ENCODE results near the gene RAD54L2.
A peak's percentile ranks its signal among the peaks of the same experiment; 100 is the strongest.
"Not testable (repeated sequence)": the region's sequence is repeated elsewhere in the genome, so short reads cannot be mapped to it uniquely, and the experiment has no call there.

The RAD54L2 gene

GRCh38 chr3:51538459-51539290 is at the start of gene RAD54L2:
RAD54L2 (plus strand) TSS chr3:51538719; CDS start chr3:51590421, 51,702 bp downstream.
- peak; percentile 62 to 74 (median 67) for DNase-seq (ENCODE audit: low read depth in 2 of 3, low spot score in 2 of 3)

DNA sequence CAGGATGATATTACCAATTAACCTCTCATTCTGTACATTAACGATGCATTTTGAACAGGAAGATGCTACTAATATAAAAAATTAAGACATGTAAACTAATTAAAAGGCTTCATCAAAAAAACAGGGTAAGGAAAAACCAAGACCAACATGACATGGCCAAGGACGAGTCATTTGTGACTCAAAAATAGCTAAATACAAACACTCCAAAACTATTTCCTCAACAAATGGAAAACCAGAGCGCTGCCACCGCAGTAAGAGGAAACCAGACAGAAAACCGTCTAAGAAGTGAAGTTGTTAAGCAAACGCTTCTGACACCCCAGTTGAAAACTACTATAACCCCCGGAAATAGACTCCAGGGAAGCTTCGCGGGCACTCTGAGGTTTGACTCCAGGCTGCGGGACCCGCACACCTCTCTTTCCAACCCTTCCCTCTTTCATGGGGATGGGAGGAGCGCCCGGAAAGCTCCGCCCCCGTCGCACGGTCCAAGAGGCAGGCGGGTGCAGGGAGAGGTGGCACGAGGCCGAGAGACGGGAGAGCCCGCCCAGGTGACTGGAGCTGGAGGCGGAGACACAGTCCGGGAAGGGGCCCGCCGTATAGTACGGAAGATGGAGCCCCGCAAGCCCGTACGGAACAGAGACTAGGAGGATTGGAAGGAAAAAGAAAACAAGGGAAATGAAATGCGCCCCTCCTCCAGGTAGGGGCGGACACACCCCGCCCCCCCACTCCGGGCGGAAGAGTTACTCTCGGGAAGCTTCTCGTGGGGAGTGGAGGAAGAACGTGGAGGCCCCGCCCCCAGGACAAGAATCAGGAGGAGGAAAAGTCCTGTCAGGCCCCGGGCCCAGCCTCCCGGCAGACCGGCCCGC is 39.4 kb upstream of the RAD54L2 start:
- DNase-seq (ENCODE audit: low read depth in 2 of 3, low spot score in 2 of 3), result peak; percentile 72 to 76 (median 74)

- DNase-seq (ENCODE audit: low read depth in 2 of 3, low spot score in 2 of 3), result no peak
Measured at GRCh38 chr3:51500632-51501131, 37.8 kb upstream of the RAD54L2 start.

DNA sequence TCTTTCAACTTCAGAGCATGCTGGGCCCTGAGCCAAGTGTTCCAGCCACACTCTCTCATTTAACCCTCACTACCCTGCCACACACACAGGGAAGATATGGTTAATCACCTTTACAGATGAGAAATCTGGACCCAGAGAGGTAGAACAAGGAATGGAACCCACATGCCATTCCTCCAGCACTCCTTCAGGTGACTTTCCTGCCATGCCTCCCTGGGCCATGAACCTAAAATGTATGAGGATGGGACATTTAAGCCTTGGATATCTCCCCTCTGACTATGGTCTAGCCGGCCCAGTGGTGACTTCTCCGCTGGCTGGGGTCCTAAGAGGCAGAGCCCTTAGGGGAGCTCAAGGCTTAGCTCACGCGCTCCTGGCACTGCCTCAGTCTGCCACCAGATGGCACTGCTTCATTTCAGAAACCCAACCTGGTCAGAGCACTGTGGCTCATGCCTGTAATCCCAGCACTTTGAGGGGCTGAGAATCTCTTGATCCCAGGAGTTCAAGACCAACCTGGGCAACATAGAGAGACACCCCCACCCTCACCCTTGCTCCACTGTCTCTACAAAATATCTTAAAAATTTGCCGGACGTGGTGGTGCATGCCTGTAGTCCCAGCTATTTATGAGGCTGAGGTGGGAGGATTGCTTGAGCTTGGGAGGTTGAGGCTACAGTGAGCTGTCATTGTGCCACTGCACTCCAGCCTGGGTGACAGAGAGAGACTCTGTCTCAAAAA is 36.5 kb upstream of the RAD54L2 start:
- DNase-seq (ENCODE audit: low read depth in 2 of 3, low spot score in 2 of 3), result peak; percentile 48 to 73 (median 67)

- no peak for DNase-seq (ENCODE audit: low read depth in 2 of 3, low spot score in 2 of 3)
Measured at GRCh38 chr3:51502562-51502910, 36.0 kb upstream of the RAD54L2 start.

- DNase-seq (ENCODE audit: low read depth in 2 of 3, low spot score in 2 of 3), result no peak
Measured at GRCh38 chr3:51503007-51503406, 35.5 kb upstream of the RAD54L2 start.

GRCh38 chr3:51508255-51508654 is 30.3 kb upstream of the RAD54L2 start:
- DNase-seq (ENCODE audit: low read depth in 2 of 3, low spot score in 2 of 3), result no peak

DNA sequence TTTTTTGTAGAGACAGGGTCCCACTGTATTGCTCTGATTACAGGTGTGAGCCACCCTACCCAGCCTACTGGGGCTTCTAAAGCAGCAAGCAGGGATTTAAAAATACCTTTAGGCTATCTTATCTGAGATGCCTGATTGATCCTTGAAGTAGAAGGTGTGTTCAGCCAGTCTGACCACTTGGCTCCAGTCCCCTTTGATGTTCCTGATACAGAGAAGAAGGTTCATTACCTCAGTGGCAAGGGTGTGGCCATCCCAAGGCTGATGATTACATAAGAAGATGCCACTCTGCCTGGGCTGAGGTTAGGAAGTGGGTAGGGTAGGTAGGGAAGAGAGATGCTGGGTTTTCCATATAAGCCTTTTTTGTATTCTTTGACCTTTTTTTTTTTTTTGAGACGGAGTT is 27.5 kb upstream of the RAD54L2 start:
- DNase-seq (ENCODE audit: low read depth in 2 of 3, low spot score in 2 of 3), result no peak

- no peak for DNase-seq (ENCODE audit: low read depth in 2 of 3, low spot score in 2 of 3)
Measured at GRCh38 chr3:51514210-51514609, 24.3 kb upstream of the RAD54L2 start.

GRCh38 chr3:51519848-51520247 is 18.7 kb upstream of the RAD54L2 start:
- DNase-seq (ENCODE audit: low read depth in 2 of 3, low spot score in 2 of 3), result no peak

DNA sequence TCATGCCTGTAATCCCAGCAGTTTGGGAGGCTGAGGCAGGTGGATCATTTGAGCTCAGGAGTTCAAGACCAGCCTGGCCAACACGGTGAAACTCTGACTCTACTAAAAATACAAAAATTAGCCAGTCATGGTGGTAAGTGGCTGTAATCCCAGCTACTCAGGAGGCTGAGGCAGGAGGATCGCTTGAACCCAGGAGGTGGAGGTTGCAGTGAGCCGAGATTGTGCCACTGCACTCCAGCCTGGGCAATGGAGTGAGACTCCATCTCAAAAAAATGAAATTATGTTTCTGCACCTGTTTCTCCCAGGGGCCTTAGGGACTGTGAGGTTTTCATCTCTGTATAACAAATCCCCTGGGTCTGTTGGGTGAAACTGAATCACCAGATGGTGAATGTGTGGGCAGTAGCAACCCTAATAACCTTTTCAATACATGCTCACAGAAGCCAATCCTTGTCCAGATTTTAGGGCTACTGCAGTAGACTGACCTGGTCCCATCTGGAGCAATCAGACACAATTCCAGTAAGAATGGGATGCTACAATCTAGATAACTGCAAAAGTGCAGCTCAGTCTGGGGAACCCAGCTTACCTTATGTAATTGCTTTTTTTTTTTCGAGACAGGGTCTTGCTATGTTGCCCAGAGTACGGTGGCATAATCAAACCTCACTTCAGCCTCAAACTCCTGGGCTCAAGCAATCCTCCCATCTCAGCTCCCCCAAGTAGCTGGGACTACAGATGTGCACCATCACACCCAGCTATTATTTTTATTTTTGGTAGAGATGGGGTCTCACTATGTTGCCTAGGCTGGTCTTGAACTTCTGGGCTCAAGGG is 17.4 kb upstream of the RAD54L2 start:
- not testable (repeated sequence) for DNase-seq (ENCODE audit: low read depth in 2 of 3, low spot score in 2 of 3)

DNA sequence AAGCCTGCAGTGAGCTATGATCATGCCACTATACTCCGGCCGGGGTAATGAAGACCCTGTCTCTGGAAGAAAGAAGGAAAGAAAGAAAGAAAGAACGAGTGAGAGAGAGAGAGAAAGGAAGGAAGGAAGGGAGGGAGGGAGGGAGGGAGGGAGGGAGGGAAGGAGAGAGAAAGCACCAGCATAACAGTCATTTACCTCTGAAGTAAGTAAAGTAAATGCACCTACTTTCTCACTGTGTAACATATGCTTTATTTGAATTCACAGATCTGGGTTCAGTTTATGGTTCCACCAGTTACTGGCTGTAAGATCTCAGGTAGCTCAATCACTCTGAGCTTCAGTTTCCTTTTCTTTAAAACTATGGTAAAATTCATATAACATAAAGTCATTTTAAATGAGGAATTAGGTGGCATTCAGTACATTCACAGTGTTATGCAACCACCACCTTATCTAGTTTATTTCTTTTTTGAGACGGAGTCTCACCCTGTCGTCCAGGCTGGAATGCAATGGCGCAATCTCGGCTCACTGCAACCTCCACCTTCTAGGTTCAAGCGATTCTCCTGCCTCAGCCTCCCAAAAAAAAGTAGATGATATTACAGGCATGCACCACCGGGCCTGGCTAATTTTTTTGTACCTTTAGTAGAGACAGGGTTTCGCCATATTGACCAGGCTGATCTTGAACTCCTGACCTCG is 16.1 kb upstream of the RAD54L2 start:
- DNase-seq (ENCODE audit: low read depth in 2 of 3, low spot score in 2 of 3), result no peak

DNA sequence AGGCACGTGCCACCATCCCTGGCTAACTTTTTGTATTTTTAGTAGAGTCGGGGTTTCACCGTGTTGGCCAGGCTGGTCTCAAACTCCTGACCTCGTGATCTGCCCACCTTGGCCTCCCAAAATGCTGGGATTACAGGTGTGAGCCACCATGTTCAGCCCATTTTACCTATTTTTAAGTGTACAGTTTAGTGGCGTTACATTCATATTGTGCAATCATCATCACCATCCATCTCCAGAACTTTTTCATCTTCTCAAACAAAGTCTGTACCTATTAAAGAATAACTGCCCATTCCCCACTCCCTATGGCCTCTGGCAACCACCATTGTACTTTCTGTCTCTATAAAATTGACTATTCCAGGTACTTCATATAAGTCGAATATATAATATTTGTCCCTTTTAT is 13.6 kb upstream of the RAD54L2 start:
- DNase-seq (ENCODE audit: low read depth in 2 of 3, low spot score in 2 of 3), result not testable (repeated sequence)

DNA sequence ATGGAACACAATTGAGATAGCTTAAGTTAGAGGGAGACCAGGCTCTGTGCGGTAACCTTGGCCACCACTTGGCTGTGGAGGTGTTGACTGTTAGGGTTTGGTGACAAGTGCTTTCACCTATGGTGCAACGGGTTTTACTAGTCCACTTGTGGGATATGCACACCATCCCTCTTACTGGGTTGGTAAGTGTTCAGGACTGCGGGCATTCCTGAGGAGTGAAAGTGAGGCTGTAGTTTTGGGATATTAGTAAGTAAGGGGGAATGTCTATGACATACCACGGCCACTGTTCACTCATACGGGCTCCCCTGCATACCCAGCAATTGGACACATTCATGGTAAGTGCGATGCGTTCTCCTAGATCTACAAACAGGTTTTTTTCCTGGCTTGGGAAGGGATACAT is 8.0 kb upstream of the RAD54L2 start:
- no peak for DNase-seq (ENCODE audit: low read depth in 2 of 3, low spot score in 2 of 3)

DNA sequence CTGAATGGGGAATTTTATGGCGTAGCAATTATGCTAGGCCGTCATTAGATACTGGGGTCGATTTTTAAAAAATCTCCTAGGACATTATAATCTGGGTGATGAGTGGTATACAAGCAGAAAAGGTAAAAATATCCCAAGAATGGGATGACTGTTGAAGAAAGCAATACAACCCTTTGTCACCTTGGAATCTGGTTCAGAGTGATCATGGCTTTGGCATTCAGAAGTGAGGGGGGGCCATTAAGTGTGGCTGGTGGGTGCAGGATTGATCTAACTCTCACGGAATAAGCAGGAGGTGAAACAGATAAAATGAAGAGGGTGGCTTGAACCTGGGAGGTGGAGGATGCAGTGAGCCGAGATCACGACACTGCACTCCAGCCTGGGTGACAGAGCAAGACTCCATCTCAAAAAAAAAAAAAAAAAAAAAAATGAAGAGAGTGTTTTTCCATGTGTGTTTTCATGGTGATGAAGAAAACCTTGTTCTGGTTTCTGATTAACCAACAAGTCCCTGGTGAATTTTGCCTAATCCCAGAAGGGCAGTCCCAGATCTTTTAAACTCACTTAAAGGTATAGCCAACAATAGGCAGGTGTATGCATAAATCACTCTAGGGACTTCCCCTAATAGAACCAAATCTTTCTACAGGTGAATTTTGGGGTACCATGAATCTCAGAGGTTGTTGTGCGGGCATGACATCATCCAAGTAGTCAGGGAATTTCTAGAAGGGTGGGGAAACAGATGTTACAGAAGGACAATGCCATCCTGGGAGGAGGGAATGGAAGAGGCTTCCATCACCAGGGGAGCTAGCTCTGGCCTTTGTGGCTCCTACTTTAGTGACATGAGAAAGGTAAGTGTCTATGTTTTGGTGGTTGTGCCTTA is 3.1 kb upstream of the RAD54L2 start:
- no peak for DNase-seq (ENCODE audit: low read depth in 2 of 3, low spot score in 2 of 3)

- not testable (repeated sequence) for DNase-seq (ENCODE audit: low read depth in 2 of 3, low spot score in 2 of 3)
Measured at GRCh38 chr3:51537631-51538030, 888 bp upstream of the RAD54L2 start.

- DNase-seq (ENCODE audit: low read depth in 2 of 3, low spot score in 2 of 3), result peak in 2 of 3 experiments; percentile 2 to 6
Measured at GRCh38 chr3:51538115-51538458, 432 bp upstream of the RAD54L2 start.

DNA sequence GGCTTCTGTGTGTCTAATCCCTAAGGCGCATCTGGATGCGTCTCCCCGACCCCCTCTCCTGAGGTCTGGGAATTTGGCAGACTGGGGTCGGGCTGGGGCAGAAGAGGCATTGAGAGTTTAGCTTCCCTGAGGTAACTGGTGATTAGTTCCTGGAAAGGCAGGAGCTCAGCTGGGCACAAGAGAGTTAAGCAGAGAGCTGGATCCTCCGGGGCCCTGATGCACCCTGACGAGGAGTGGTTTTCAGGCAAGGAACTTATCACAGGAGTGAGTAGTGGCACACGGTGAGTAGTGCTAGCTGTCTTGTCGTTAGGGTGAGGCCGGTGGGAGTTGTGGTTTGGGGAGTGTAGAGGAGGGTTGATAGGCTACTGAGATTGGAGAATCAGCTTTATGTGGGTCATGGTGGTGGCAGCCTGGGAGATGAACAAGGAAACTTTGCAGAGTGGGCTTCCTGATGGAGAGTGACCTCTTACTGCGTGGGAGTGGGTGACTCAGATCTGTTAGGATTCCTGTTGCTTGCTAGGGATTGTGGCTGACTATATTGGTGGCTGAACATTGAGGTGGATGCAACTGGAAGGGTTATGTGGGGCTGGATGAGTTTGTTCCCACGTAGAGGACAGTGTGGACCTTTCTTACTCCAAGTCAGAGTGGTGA is 897 bp downstream of the RAD54L2 start:
- DNase-seq (ENCODE audit: low read depth in 2 of 3, low spot score in 2 of 3), result peak; percentile 10 to 32 (median 23)

Data from activated CD8-positive, alpha-beta memory T cell treated with anti-CD3 and anti-CD28 coated beads for 48 hours (primary cell).